Fibroblast of the aortic adventitia (primary cell): Measurements from ENCODE around the gene JAG2. TPM values are rescaled to one million over a fixed set of nuclear protein-coding genes. Genes with fewer than 3 reads are reported as not detected.

ENCODE experiments used
- DNase-seq: peaks from one replicate; pipeline ENCODE4 v3.0.0-alpha.2; 2010; ENCODE audit warnings: low read depth
- H3K4me3 ChIP-seq: 2 replicates; pipeline ENCODE4 v1.5.1; 2011; ENCODE audit warnings: low read depth, mild to moderate bottlenecking, control low read depth, low read length, moderate library complexity
- total RNA-seq: library from RNA; depleted of rRNA; stranded (reverse); fragments of >200 nt; gene quantifications from 2 replicates; pipeline ENCODE4 v1.2.3, GENCODE V29; 2012; ENCODE audit warnings: low replicate concordance
- TF ChIP-seq, protein P1 (sequence below): IDR thresholded peaks from 2 replicates; pipeline ENCODE4 v1.5.1; 2011; ENCODE audit warnings: mild to moderate bottlenecking, low read length, control low read depth, inconsistent platforms; ENCODE audit not compliant: insufficient read depth

JAG2 gene
- total RNA-seq, 1 donor: 0.63 TPM

DNA sequence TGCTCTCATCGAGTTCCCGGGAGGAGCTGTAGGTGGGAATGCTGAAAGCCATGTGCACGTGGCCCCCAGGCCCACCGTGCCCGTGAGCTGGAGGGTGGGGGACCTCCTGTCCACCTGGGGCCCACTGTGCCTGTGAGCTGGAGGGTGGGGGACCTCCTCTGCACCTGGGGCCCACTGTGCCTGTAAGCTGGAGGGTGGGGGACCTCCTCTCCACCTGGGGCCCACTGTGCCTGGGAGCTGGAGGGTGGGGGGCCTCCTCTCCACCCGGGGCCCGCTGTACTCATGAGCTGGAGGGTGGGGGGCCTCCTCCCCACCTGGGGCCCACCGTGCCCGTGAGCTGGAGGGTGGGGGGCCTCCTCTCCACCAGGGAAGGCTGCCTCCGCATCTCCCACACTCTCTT, 26.5 kb upstream of the JAG2 start:
- TF ChIP-seq, protein P1, sequence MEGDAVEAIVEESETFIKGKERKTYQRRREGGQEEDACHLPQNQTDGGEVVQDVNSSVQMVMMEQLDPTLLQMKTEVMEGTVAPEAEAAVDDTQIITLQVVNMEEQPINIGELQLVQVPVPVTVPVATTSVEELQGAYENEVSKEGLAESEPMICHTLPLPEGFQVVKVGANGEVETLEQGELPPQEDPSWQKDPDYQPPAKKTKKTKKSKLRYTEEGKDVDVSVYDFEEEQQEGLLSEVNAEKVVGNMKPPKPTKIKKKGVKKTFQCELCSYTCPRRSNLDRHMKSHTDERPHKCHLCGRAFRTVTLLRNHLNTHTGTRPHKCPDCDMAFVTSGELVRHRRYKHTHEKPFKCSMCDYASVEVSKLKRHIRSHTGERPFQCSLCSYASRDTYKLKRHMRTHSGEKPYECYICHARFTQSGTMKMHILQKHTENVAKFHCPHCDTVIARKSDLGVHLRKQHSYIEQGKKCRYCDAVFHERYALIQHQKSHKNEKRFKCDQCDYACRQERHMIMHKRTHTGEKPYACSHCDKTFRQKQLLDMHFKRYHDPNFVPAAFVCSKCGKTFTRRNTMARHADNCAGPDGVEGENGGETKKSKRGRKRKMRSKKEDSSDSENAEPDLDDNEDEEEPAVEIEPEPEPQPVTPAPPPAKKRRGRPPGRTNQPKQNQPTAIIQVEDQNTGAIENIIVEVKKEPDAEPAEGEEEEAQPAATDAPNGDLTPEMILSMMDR: no peak
- no peak for DNase-seq

DNA sequence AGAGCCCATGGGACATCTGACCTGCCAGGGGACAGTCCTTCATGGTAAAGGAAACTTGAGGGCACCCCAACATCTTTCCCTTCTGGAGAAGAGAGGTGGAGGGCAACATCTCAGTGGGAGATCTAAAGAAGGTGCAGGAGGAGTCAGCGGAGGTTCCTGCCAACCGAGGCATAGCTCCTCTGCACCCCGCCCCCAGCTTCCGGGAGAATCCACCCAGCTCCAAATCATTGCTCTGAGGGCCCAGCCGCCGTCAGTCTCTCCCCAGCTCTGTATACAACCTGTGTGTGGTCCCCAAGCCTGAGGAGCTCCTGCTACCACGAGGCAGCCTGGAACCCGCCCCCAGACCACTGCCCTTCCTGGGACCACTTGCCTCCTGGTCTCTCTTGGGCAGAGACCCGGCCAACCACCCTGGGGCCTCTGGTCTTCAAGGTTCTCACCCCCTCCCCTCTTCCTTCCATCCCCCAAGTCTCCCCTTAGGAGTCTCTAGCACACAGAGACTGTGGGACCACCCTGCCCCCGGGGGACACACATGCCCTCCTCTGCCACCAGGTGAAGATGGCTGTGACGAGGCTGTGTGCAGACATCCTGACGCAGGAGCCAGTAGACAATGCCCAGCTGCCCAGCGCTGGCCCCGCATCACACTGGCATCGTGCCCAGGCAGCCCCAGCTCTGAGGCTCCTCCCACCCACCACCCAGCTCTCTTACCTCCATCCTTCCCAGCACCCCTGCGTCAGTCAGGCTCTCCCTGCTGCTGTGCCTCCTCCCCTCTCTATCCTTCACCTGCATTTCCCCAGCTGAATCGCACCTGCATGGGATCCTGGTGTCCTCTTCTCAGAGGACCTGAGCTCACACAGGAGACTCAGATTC, 25.6 kb upstream of the JAG2 start:
- DNase-seq: no peak
- H3K4me3 ChIP-seq: no peak overlapping the region
- TF ChIP-seq, protein P1: no peak

More for the DNA sequence above, 26.5 kb upstream of the JAG2 start:
- H3K4me3 ChIP-seq: no peak overlapping the region

DNA sequence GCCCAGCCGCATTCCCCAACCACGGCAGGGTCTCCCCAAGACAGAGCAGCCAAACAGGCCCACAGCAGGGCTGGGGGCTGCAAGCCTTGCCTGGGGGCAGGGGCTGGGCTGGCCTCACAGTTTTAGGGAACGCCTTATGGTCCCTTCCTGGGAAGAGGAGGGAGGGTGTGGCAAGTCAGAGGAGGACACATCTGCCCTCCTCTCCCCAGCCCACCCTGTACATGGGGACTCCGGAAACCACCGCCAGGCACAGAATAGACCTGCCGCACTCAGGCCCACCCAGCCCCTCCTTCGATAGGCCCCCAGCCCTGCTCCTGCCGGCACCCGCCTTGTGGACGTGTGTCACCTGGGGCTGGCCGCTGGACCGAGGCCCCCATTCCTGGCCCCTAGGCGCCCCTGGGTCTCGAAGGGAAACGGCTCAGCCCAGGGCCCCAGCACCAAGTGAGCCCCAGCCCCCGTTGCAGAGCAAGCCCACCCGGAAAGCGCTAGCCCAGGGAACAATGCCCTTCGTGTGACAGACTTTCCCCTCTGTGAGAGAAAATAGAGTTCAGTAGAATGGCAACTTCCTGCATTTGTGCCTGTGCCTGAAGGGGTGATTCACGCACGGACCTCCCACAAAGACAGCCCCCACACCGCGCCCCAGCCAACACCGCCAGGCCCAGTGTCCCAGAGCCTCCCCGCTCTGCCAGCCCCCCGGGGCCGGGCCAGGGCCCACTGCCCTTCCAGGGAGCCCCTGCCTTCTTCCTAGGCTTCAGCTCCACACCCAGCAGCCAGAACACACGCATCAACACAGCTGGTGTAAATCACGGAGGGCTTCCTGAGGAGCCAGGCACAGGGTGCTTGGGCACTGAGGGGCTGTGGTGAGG, 24.5 kb upstream of the JAG2 start:
- no peak overlapping the region for H3K4me3 ChIP-seq
- DNase-seq: no peak
- TF ChIP-seq, protein P1: no peak

DNA sequence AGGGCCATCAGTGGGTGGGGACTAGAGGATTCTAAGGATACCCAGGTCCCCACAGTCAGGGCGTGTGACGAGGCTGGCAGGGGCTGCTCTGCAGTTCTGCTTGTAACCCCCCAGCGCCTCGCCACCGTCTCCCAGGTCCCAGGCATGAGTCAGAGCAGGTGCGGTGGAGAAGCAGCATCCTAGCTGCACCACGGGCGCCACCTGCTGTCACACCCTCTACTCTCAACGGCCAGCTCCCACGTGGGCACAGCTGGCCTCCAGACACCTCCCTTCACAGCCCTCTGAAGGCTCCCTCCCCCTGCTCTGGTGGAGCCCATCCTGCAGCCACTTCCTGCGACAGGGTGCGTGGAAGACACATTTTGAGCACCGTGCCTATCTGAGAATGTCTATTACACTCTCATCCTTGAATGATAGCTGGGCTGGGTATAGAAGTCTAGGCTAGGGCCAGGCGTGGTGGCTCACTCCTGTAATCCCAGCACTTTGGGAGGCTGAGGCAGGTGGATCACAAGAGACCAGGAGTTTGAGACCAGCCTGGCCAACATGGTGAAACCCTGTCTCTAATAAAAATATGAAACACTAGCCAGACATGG, 19.5 kb upstream of the JAG2 start:
- TF ChIP-seq, protein P1: no peak
- no peak for DNase-seq
- no peak overlapping the region for H3K4me3 ChIP-seq

DNA sequence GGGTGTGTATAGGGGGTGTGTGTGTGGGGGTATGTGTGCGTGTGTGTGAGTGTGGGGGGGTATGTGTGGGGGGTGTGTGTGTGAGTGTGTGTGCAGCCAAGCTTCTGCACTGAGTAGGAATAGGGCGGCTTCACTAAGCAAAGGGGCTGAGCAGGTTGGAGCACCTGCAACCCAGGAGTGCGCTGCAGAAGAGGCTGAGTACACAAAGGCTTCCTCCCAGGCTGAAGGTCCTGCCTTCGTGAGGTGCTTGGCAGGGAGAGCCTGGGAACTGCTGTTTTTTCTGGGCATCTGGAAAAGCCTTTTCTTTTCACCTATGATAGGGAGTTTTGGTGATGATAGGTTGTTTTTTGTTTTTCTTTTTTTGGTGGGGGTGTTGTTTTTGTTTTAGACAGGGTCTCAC, 18.5 kb upstream of the JAG2 start:
- DNase-seq: no peak
- TF ChIP-seq, protein P1: no peak
- H3K4me3 ChIP-seq: no peak overlapping the region

DNA sequence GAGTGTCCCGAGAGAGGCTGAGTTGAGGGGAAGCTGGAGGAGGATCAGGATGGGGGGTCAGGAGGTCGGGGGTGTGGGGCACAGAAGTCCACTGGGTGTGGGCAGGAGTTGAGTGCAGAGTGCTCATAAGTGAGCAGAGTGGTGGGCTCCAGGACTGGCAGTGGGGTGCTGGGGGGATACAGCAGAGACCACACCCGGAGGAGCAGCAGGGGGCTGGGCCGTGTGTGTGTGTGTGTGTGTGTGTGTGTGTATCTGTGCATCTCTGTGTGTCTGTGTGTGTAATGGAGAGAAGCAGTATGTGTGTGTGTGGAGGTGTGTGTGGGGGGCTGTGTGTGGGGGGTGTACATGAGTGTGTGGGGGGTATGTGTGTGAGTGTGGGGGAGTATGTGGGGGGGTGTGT, 17.4 kb upstream of the JAG2 start:
- DNase-seq: no peak
- TF ChIP-seq, protein P1: no peak
- H3K4me3 ChIP-seq: no peak overlapping the region
